ENCODE data around the gene MSH5.
"Not testable (repeated sequence)": the region's sequence is repeated elsewhere in the genome, so short reads cannot be mapped to it uniquely, and the experiment has no call there.

The MSH5 gene

DNA sequence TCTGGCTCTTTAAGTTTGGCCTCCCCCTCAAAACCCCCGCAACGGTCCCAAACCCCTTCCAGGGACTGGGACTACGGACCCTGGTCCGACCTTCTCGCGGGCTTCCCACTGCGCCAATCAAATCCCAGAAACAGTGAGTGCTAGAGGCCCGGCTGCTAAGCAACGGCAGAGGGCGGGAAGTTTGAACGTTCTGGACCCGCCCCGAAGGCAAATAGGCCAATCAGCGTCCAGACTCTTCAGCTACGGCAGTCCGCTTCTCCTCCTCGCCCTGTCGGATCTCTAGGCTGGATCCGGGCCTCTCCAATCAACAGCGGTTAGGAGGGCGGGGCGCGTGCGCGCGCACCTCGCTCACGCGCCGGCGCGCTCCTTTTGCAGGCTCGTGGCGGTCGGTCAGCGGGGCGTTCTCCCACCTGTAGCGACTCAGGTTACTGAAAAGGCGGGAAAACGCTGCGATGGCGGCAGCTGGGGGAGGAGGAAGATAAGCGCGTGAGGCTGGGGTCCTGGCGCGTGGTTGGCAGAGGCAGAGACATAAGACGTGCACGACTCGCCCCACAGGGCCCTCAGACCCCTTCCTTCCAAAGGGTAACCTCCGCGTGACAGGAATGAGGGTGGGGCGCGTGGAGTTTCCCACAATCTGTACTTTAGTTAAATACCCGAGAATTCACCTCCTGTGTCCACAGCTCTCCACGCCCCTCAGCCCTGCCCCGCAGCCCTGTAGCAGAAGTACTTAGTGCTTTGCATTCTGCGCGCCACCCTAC, at the start of gene MSH5:
MSH5 (plus strand) TSS at position 367 of the 758 bp plus-strand sequence. CDS start 462 bp downstream, outside the sequence.
- peak; percentile 99 for DNase-seq (ENCODE audit: low read depth, low spot score)

GRCh38 chr6:31690231-31691077, 49.4 kb upstream of the MSH5 start:
- DNase-seq (ENCODE audit: low read depth, low spot score), result no peak

GRCh38 chr6:31691078-31691463, 48.7 kb upstream of the MSH5 start:
- no peak for DNase-seq (ENCODE audit: low read depth, low spot score)

GRCh38 chr6:31691564-31692108, 48.2 kb upstream of the MSH5 start:
- DNase-seq (ENCODE audit: low read depth, low spot score), result no peak

DNA sequence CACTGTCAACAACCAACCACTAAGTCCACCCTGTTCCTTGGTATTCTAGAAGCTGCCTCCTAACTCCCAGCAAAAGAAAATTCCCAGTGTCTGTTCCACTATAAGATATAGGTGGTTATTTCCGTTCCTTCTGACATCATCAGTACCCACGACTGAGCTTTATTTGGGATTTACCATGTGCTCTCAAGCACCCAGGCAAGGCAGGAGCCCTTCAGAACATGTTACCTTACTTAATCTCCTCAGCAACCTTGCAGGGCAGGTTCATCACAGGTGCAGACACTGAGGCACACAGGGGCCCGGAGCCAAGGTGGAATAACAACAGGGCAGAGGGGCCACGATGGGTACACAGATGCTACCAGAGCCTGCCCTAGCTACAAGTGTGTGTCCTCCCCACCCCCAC, 47.5 kb upstream of the MSH5 start:
- DNase-seq (ENCODE audit: low read depth, low spot score), result no peak

- no peak for DNase-seq (ENCODE audit: low read depth, low spot score)
Observed at GRCh38 chr6:31692886-31693285, 46.9 kb upstream of the MSH5 start.

- DNase-seq (ENCODE audit: low read depth, low spot score), result no peak
Observed at GRCh38 chr6:31693535-31693934, 46.3 kb upstream of the MSH5 start.

- DNase-seq (ENCODE audit: low read depth, low spot score), result no peak
Observed at GRCh38 chr6:31697555-31697954, 42.2 kb upstream of the MSH5 start.

DNA sequence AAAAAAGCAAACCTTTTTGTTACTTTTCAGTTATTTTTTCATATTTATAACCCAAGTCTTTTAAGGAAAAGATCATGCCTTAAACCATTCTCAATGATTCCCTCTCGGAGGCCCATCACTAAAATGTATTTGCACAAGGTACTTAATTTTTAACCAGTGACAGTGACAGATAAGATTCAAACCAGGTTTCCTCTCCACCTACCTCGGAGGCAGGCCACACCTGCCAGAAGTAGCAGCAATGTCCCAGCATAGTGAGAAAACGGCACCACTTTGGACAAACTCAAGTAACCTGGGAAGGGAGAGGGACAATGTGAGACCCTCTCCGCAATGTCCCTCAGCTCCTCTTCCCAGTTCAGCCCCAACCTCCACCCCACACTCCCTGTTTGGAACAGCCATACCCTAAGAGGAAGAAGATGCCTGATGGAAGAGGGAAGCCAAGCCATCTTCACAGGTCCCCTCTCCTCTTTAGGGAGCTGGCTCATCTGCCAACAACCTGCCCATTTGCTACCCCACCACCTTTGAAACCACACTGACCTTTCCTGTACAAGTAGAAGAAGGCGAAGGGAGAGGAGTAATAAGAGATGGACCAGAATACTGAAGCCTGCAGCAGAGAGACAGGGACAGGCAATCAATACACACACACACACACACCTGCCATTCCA, 38.9 kb upstream of the MSH5 start:
- DNase-seq (ENCODE audit: low read depth, low spot score), result no peak

DNA sequence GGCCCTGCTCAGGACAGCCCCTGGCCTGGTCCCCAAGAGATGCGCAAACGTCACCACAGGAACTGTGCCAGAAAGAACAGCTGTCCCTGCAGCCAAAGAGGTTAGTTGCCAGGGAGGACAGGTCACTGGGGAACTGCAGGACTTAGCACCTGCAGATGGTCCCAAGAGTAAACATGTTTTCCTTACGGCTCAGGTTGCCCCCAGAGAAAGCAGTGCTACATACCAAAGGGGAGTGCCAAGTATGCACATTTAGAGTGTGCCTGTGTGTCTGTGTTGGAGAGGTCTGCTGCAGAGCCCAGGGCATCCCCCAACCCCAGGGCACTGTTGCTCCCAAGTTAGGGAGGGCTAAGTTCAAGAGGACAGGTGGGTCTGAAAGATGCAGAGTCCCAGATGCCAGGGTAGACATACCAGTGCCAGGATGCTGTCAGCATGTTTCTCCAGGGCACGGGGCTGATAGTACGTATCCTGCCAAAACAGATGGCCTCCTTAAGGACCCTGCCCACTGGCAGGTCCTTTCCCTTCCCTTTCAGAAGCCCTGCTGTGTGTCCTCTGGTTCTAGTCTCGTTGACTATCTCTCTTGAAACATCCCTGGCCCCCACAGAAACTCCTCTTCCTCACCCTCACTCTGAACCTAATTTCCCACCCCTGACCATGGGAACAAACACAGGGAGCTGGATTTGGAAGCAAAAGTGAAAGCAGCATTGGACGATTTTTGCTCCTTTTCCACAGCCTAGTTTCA, 38.0 kb upstream of the MSH5 start:
- no peak for DNase-seq (ENCODE audit: low read depth, low spot score)

GRCh38 chr6:31702405-31702818, 37.4 kb upstream of the MSH5 start:
- no peak for DNase-seq (ENCODE audit: low read depth, low spot score)

DNA sequence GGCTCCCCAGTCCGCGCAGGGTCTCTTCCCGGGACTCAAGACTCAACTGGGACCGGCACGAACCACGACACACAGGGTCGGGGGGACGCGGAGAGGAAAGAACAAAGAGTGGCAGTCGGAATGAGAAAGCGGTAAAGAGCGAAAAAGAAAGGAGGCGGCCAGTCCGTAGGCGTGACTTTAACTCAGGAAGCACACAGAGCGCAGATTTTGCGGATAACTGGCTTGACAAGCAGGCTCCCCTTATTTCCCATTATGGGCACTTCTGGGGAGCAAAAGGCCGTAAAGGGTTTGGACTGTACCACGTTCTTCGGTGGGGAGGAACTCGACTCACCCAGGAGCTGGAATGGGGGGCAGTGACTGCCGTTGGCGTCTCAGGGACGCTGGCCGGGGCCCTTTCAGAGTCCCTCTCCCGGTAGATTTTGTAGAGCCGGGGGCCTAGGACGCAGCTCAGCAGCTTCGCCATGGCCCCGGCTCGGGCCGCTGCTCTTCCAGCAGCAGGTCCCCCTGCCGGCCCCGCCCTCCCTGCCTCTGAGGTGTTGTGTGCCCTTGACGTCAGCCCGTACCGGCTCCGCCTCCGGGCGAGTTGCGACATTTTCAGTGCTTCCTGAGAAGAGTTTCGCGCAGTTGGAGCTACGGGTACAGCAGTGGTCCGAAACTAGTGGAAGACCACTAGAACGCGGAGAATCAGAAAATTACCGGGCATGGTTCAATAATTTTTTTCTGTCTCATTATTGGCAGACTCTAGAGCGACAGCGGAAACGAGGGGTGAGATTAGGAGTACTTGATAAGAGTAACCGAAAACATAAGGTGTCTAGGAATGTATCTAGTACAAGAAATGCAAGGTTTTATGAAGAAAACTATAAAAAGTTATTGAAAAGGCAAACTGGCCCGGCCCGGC, 36.7 kb upstream of the MSH5 start, which contains the start of gene ABHD16A:
ABHD16A (minus strand) TSS at position 506 of the 898 bp plus-strand sequence; CDS start at position 463, 43 bp downstream.
- peak; percentile 95 for DNase-seq (ENCODE audit: low read depth, low spot score)

- DNase-seq (ENCODE audit: low read depth, low spot score), result no peak
Observed at GRCh38 chr6:31705931-31706330, 33.9 kb upstream of the MSH5 start.

DNA sequence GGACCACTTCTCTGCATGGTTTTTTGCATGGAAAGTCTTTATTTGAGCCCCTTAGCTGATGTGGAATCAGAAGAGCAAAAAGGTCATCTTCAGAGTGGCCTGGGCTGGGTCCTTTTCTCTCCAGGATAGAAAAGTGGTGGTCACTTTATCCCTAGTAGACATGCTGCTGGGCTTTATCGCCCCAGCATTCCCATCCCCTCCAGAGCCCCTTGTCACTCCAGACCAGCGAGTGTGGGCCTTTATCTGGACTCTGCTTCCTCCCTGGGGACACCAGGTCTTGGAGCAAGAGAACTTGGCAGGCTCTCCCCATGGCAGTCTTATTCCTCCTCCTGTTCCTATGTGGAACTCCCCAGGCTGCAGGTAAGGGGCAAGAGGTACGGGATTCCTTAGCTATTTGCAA, 33.2 kb upstream of the MSH5 start, which contains the start of gene LY6G6F:
LY6G6F (plus strand) TSS at position 268 of the 400 bp plus-strand sequence; CDS start at position 309, 41 bp downstream.
- no peak for DNase-seq (ENCODE audit: low read depth, low spot score)

DNA sequence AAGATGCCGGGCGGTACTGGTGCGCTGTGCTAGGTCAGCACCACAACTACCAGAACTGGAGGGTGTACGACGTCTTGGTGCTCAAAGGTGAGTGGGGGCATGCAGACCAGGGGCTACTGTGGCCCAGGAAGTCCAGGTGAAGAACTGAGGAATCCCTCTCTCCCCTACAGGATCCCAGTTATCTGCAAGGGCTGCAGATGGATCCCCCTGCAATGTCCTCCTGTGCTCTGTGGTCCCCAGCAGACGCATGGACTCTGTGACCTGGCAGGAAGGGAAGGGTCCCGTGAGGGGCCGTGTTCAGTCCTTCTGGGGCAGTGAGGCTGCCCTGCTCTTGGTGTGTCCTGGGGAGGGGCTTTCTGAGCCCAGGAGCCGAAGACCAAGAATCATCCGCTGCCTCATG, 32.1 kb upstream of the MSH5 start:
- DNase-seq (ENCODE audit: low read depth, low spot score), result no peak

DNA sequence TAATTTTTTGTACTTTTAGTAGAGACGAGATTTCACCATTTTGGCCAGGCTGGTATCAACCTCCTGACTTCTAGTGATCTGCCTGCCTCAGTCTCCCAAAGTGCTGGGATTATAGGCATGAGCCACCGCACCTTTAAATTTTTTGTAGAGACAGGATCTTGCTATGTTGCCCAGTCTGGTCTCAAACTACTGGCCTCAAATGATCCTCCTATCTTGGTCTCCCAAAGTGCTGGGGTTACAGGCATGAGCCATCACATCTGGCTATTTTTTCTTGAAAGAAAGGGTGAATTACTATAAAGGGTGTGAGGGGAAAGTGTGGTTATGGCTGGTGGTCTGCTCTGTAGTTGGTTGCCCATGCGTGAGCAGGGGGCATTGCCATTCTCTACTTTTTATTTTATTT, 31.6 kb upstream of the MSH5 start:
- no peak for DNase-seq (ENCODE audit: low read depth, low spot score)

DNA sequence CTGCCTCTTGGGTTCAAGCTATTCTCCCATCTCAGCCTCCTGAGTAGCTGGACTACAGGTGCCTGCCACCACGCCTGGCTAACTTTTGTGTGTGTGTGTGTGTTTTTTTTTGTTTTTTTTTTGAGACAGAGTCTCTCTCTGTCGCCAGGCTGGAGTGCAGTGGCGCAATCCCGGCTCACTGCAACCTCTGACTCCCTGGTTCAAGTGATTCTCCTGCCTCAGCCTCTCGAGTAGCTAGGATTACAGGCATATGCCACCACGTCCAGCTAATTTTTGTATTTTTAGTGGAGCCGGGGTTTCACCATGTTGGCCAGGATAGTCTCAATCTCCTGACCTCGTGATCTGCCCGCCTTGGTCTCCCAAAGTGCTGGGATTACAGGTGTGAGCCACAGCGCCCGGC, 30.6 kb upstream of the MSH5 start:
- not testable (repeated sequence) for DNase-seq (ENCODE audit: low read depth, low spot score)

GRCh38 chr6:31710523-31711219, 29.1 kb upstream of the MSH5 start:
- DNase-seq (ENCODE audit: low read depth, low spot score), result no peak

DNA sequence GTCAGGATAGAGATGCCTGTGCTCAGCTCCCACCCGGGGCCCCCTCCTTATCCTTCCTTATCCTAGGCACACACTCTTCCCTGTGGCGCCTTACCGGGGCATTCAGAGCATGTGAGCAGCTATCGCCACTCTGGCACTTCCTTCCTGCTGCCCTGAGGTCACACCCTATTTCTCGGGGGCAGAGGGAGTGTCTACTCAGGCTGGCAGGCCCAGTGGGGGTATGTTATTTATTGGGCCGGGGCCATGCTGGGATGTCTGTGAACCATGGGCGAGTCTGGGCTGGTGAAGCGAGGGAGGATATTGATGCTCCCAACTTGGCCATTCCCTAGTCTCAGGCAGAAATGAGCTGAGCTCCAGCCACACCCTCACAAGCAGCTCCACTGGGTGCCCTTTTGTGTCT, 28.6 kb upstream of the MSH5 start:
- no peak for DNase-seq (ENCODE audit: low read depth, low spot score)
